Mucosa of descending colon (tissue), 3 donors: ENCODE results near the gene PDCD1. TPM values are rescaled to one million over a fixed set of nuclear protein-coding genes. Genes with fewer than 3 reads are reported as not detected.
A peak's percentile ranks its signal among the peaks of the same experiment; 100 is the strongest.

ENCODE experiments used
- ATAC-seq: fragments of 200-7000 bp; cut with Tn5 transposase; one replicate; pipeline ENCODE4 v1.9.1; 2020; ENCODE audit warnings: mild to moderate bottlenecking, moderate library complexity
- DNase-seq, 3 donors: peaks; one replicate each; pipeline ENCODE4 v3.0.0-alpha.2; 2020
- H3K36me3 ChIP-seq: fragments of 200-600 bp; one replicate; pipeline ENCODE4 v1.8.0; 2021; ENCODE audit warnings: low read depth, mild to moderate bottlenecking
- H3K4me1 ChIP-seq: fragments of 200-600 bp; one replicate; pipeline ENCODE4 v1.8.0; 2021; ENCODE audit warnings: low read depth, mild to moderate bottlenecking
- H3K4me3 ChIP-seq: fragments of 200-600 bp; one replicate; pipeline ENCODE4 v1.8.0; 2021; ENCODE audit warnings: mild to moderate bottlenecking
- H3K9me3 ChIP-seq: fragments of 200-600 bp; one replicate; pipeline ENCODE4 v1.8.0; 2021; ENCODE audit warnings: mild to moderate bottlenecking
- CTCF ChIP-seq: fragments of 200-600 bp; IDR thresholded peaks from one replicate; pipeline ENCODE4 v1.8.0; 2022; ENCODE audit warnings: antibody characterized with exemption, mild to moderate bottlenecking
- intact Hi-C, 2 donors: fragments of 100-400 bp; cut with DNase I in 1 of 2; cut with micrococcal nuclease in 1 of 2; formaldehyde crosslinking; loops; one replicate each; pipeline versions ENCODE4 v1.11.0 to v1.11.1; 2022; cut with DNase I, micrococcal nuclease
- total RNA-seq, 3 donors: library from RNA; stranded (reverse); fragmentation: NEBNext Ultra II Directional in 2 of 3; extraction: Animal tissue kit (Norgen Biotek cat#: 25700) in 2 of 3; gene quantifications; one replicate each; pipeline versions ENCODE4 v1.2.1 to v1.2.4, GENCODE V29; 2021 to 2023
- donor health status: DM: no; HTN: no; CAD: no; lungs with moderate emphysema.
- donor health status: DM: no; HTN: no; CAD: no.
- donor health status: DM: no; HTN: yes; CAD: no.

The PDCD1 gene
- total RNA-seq, 3 donors from 2014 or later: 0.13 to 0.70 TPM; not detected in 1

- no peak overlapping the region for H3K4me3 ChIP-seq
- H3K9me3 ChIP-seq: no peaks in the 10 kb centered on the region
- H3K36me3 ChIP-seq: no peaks in the 10 kb centered on the region
- DNase-seq (no peak), ATAC-seq (no peak)
- intact Hi-C loops: no loop called here
- H3K4me1 ChIP-seq: no peaks in the 10 kb centered on the region
- TF ChIP-seq CTCF: no peak
Measured at GRCh38 chr2:241891988-241892298, 33.2 kb upstream of the PDCD1 start.

GRCh38 chr2:241891315-241891987, 32.8 kb upstream of the PDCD1 start:
- peak; percentile 12 for ATAC-seq
- no peaks in the 10 kb centered on the region for H3K4me1 ChIP-seq
- TF ChIP-seq CTCF: no peak
- no peaks in the 10 kb centered on the region for H3K9me3 ChIP-seq
- peak in 1 of 3 donors; percentile 29 for DNase-seq
- H3K36me3 ChIP-seq: no peaks in the 10 kb centered on the region
- H3K4me3 ChIP-seq: no peak overlapping the region
- intact Hi-C loops: no loop called here

GRCh38 chr2:241890524-241891235, 32.0 kb upstream of the PDCD1 start:
- Histone ChIP-seq H3K4me3 (no peak overlapping the region), H3K4me1 (no peaks in the 10 kb centered on the region), H3K36me3 (no peaks in the 10 kb centered on the region), H3K9me3 (no peaks in the 10 kb centered on the region)
- no peak for TF ChIP-seq CTCF
- ATAC-seq (peak; percentile 57), DNase-seq (peak in 2 of 3 donors; percentile 36 to 44)
- intact Hi-C loops: no loop called here

GRCh38 chr2:241888641-241889040, 29.9 kb upstream of the PDCD1 start:
- intact Hi-C loops: no loop called here
- Histone ChIP-seq H3K4me3 (no peak overlapping the region), H3K9me3 (no peaks in the 10 kb centered on the region), H3K36me3 (no peaks in the 10 kb centered on the region), H3K4me1 (no peaks in the 10 kb centered on the region)
- no peak for TF ChIP-seq CTCF
- DNase-seq (no peak), ATAC-seq (no peak)

GRCh38 chr2:241887806-241888522, 29.3 kb upstream of the PDCD1 start:
- no peak for TF ChIP-seq CTCF
- DNase-seq (peak in 1 of 3 donors; percentile 33), ATAC-seq (no peak)
- Histone ChIP-seq H3K4me1 (no peaks in the 10 kb centered on the region), H3K36me3 (no peaks in the 10 kb centered on the region), H3K4me3 (no peak overlapping the region), H3K9me3 (no peaks in the 10 kb centered on the region)
- intact Hi-C loops: no loop called here
